Gastrocnemius medialis (tissue), 4 donors: ENCODE data around the gene PCDHGA7. TPM values are rescaled to one million over a fixed set of nuclear protein-coding genes. Genes with fewer than 3 reads are reported as not detected.
"Not testable (repeated sequence)": the region's sequence is repeated elsewhere in the genome, so short reads cannot be mapped to it uniquely, and the experiment has no call there.

Experiments
- ATAC-seq, 2 donors: fragments of 150-250 bp; one replicate each; pipeline ENCODE4 v1.9.1; 2016
- DNase-seq, 2 donors: peaks; one replicate each; pipeline ENCODE4 v3.0.0-alpha.2; 2019
- H3K27ac ChIP-seq, 4 donors: fragments of 200-600 bp; sonication (generic); 1 replicate in 1 of 4; 2 replicates in 3 of 4; pipeline ENCODE4 v1.5.1; 2016 to 2018; ENCODE audit warnings: mild to moderate bottlenecking in 2 of 4, moderate library complexity in 1 of 4
- H3K27me3 ChIP-seq, 3 donors: fragments of 200-600 bp; sonication (generic) in 2 of 3; 1 replicate in 1 of 3; 2 replicates in 2 of 3; pipeline versions ENCODE4 v1.5.1 to v1.6.0; 2016 to 2019; ENCODE audit warnings: mild to moderate bottlenecking in 1 of 3, moderate library complexity in 1 of 3
- H3K36me3 ChIP-seq, 2 donors: fragments of 200-600 bp; sonication (generic) in 1 of 2; one replicate each; pipeline ENCODE4 v1.5.1; 2017 to 2018
- H3K4me1 ChIP-seq, 2 donors: fragments of 200-600 bp; sonication (generic) in 1 of 2; one replicate each; pipeline ENCODE4 v1.5.1; 2016 to 2017; ENCODE audit warnings: mild to moderate bottlenecking in 2 of 2
- H3K4me3 ChIP-seq, 4 donors: fragments of 200-600 bp; sonication (generic) in 3 of 4; 1 replicate in 1 of 4; 2 replicates in 3 of 4; pipeline ENCODE4 v1.5.1; 2016 to 2019; ENCODE audit warnings: mild to moderate bottlenecking in 2 of 4
- H3K9me3 ChIP-seq, 3 donors: fragments of 200-600 bp; sonication (generic) in 2 of 3; 1 replicate in 1 of 3; 2 replicates in 2 of 3; pipeline ENCODE4 v1.5.1; 2016 to 2019
- POLR2A ChIP-seq, 2 donors: fragments of 450-650 bp; IDR thresholded peaks; one replicate each; pipeline ENCODE4 v1.6.1; 2017; ENCODE audit warnings: antibody characterized with exemption in 2 of 2, mild to moderate bottlenecking in 2 of 2, moderate library complexity in 2 of 2
- in situ Hi-C, 4 donors: fragments of 200-750 bp; cut with MboI; loops; one replicate each; pipeline versions ENCODE4 v1.15.0 to v1.8.0; 2017; ENCODE audit warnings: low sequenced_read_pairs in 4 of 4
- intact Hi-C: fragments of 100-400 bp; cut with DNase I; formaldehyde crosslinking; loops from one replicate; pipeline ENCODE4 v1.15.1; 2023; ENCODE audit warnings: low total_unique reads
- total RNA-seq, 4 donors: library from RNA; depleted of rRNA; stranded (reverse); fragments of >200 nt; gene quantifications; one replicate each; pipeline versions ENCODE4 v1.1.0 to v1.2.3, GENCODE V29; 2016
- TF ChIP-seq, protein P1 (sequence below), 5 experiments: fragments of 450-650 bp in 3 of 5; fragments of 200-600 bp in 2 of 5; sonication (generic) in 2 of 5; IDR thresholded peaks in 4 of 5; conservative IDR thresholded peaks in 1 of 5; 1 replicate in 4 of 5; 2 replicates in 1 of 5; pipeline ENCODE4 v1.5.1; 2016 to 2019; ENCODE audit warnings: antibody characterized with exemption in 5 of 5, mild to moderate bottlenecking in 3 of 5, moderate library complexity in 3 of 5

PCDHGA7 gene
- total RNA-seq, 4 donors from 2014 or later = 1.3 to 2.4 (median 1.9) TPM

DNA sequence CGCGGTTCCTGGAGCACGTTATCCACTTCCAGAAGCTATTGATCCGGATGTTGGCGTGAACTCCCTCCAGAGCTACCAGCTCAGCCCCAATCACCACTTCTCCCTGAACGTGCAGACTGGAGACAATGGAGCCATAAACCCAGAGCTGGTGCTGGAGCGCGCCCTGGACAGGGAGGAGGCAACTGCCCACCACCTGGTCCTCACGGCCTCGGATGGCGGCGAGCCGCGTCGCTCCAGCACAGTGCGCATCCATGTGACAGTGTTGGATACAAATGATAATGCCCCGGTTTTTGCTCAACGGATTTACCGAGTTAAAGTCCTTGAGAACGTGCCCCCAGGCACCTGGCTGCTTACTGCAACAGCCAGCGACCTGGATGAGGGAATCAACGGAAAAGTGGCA is 20.8 kb downstream of the PCDHGA7 start:
- in situ Hi-C loops = no loop called here
- no peak for DNase-seq
- intact Hi-C loops = no loop called here
- ATAC-seq = no peak
- peak overlapping the region in 2 of 4 donors; percentile 29 to 41 for H3K4me3 ChIP-seq
- TF ChIP-seq, protein P1, sequence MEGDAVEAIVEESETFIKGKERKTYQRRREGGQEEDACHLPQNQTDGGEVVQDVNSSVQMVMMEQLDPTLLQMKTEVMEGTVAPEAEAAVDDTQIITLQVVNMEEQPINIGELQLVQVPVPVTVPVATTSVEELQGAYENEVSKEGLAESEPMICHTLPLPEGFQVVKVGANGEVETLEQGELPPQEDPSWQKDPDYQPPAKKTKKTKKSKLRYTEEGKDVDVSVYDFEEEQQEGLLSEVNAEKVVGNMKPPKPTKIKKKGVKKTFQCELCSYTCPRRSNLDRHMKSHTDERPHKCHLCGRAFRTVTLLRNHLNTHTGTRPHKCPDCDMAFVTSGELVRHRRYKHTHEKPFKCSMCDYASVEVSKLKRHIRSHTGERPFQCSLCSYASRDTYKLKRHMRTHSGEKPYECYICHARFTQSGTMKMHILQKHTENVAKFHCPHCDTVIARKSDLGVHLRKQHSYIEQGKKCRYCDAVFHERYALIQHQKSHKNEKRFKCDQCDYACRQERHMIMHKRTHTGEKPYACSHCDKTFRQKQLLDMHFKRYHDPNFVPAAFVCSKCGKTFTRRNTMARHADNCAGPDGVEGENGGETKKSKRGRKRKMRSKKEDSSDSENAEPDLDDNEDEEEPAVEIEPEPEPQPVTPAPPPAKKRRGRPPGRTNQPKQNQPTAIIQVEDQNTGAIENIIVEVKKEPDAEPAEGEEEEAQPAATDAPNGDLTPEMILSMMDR (IDR thresholded peaks at IDR 0.05 in 4 of 5, conservative IDR thresholded peaks at IDR 0.05 in 1 of 5) = no peak
- TF ChIP-seq POLR2A (IDR thresholded peaks at IDR 0.05) = no peak
- no peak overlapping the region for H3K27ac ChIP-seq
- peaks cover 0 to 6% (median 0%) of the 10 kb centered on the region in 3 donors for H3K9me3 ChIP-seq
- H3K36me3 ChIP-seq = peaks cover 0 to 4% of the 10 kb centered on the region in 2 donors
- H3K27me3 ChIP-seq = peaks cover 0 to 4% (median 0%) of the 10 kb centered on the region in 3 donors
- peaks cover 14 to 15% of the 10 kb centered on the region in 2 donors for H3K4me1 ChIP-seq

DNA sequence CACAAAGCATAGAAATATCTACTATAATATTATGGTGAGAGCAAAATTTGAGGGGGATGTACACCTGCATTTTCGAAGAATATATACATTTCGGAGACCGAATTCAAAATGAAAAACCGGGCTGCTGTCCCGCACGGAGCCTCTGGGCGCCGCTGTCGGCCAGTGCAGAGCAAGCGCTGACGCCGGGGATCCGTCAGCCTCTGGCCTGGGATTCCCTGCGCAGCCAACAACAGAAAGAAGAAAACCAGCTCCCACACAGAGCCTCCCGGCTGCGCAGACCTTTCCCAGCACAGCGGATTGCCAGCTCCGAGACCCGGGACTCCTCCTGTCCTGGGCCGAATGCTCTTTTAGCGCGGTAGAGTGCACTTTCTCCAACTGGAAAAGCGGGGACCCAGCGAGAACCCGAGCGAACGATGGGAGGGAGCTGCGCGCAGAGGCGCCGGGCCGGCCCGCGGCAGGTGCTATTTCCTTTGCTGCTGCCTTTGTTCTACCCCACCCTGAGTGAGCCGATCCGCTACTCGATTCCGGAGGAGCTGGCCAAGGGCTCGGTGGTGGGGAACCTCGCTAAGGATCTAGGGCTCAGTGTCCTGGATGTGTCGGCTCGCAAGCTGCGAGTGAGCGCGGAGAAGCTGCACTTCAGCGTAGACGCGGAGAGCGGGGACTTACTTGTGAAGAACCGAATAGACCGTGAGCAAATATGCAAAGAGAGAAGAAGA is 25.4 kb downstream of the PCDHGA7 start, which contains the start of gene PCDHGB6:
Gene PCDHGB6, plus strand, starts transcription at position 232 of the 716 bp plus-strand sequence. Its CDS starts 182 bp downstream, at position 414.
- Histone ChIP-seq H3K4me1 (peaks cover 6 to 19% of the 10 kb centered on the region in 2 donors), H3K4me3 (peak within 1 kb of the TSS; percentile 36 to 57 (median 48)), H3K27ac (peak within 1 kb of the TSS; percentile 53 to 73 (median 64))
- H3K9me3 ChIP-seq, intact Hi-C loops, H3K27me3 ChIP-seq, H3K36me3 ChIP-seq: not testable (repeated sequence)
- in situ Hi-C loops = loop anchor here in 1 of 4 donors (5.0 kb wide), 1 partner anchor 149 kb away; no protein-coding TSS in a partner anchor
- peak in 1 of 2 donors; percentile 39 for DNase-seq
- peak; percentile 73 to 75 for ATAC-seq
- TF ChIP-seq, protein P1 (IDR thresholded peaks at IDR 0.05 in 4 of 5, conservative IDR thresholded peaks at IDR 0.05 in 1 of 5) = peak; percentile 48 to 75 (median 70)

DNA sequence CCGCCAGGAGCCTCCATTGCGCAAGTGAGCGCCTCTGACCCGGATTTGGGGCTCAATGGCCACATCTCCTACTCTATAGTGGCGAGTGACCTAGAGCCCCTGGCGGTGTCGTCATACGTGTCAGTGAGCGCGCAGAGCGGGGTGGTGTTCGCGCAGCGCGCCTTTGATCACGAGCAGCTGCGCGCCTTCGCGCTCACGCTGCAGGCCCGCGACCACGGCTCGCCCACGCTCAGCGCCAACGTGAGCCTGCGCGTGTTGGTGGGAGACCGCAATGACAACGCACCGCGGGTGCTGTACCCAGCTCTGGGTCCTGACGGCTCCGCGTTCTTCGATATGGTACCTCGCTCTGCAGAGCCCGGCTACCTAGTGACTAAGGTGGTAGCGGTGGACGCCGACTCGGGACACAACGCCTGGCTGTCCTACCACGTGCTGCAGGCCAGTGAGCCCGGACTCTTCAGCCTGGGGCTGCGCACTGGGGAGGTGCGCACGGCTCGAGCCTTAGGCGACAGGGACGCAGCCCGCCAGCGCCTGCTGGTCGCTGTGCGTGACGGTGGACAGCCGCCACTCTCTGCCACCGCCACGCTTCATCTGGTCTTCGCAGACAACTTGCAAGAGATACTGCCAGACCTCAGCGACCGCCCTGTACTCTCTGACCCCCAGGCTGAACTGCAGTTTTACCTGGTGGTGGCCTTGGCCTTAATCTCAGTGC is 27.2 kb downstream of the PCDHGA7 start:
- TF ChIP-seq POLR2A (IDR thresholded peaks at IDR 0.05) = no peak
- TF ChIP-seq, protein P1 (IDR thresholded peaks at IDR 0.05 in 4 of 5, conservative IDR thresholded peaks at IDR 0.05 in 1 of 5) = no peak
- in situ Hi-C loops (loop anchor here in 1 of 4 donors (5.0 kb wide), 1 partner anchor 148 kb away; no protein-coding TSS in a partner anchor), intact Hi-C loops (loop anchor here (5.0 kb wide), 1 partner anchor 37 kb away; the partner anchor contains the start of genes PCDHGA6 and PCDHGB3)
- ATAC-seq (no peak), DNase-seq (no peak)
- H3K4me1 ChIP-seq = peaks cover 4 to 15% of the 10 kb centered on the region in 2 donors
- peak overlapping the region in 1 of 4 donors; percentile 16 for H3K4me3 ChIP-seq
- no peaks in the 10 kb centered on the region for H3K36me3 ChIP-seq
- H3K9me3 ChIP-seq = peaks cover 0 to 8% (median 0%) of the 10 kb centered on the region in 3 donors
- H3K27ac ChIP-seq = no peak overlapping the region
- H3K27me3 ChIP-seq = no peaks in the 10 kb centered on the region

DNA sequence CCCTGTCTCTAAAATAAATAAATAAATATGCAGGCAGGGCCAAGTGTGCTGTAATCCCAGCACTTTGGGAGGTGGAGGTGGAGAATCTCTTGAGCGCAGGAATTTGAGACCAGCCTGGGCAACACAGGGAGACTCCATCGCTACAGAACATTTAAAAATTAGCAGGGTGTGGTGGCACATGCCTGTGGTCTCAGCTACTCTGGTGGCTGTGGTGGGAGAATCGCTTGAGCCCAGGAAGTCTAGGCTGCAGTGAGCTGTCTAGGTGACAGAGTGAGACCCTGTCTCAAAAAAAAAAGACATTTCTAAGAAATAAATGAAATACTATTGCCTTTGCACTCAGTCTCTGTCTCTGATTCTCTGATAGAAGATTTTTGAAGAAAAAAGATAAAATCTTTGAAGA is 29.0 kb downstream of the PCDHGA7 start:
- Histone ChIP-seq H3K27ac (no peak overlapping the region), H3K4me1 (peaks cover 4 to 15% of the 10 kb centered on the region in 2 donors), H3K9me3 (peaks cover 0 to 8% (median 0%) of the 10 kb centered on the region in 3 donors), H3K4me3 (no peak overlapping the region), H3K36me3 (no peaks in the 10 kb centered on the region), H3K27me3 (no peaks in the 10 kb centered on the region)
- TF ChIP-seq, protein P1 (IDR thresholded peaks at IDR 0.05 in 4 of 5, conservative IDR thresholded peaks at IDR 0.05 in 1 of 5) = no peak
- TF ChIP-seq POLR2A (IDR thresholded peaks at IDR 0.05) = no peak
- no peak for ATAC-seq
- no peak for DNase-seq
- intact Hi-C loops = loop anchor here (5.0 kb wide), 1 partner anchor 39 kb away; the partner anchor contains the start of genes PCDHGA6 and PCDHGB3
- in situ Hi-C loops = no loop called here
